Spleen (tissue), 7 donors: ENCODE measurements around the gene ACTN4.
A peak's percentile ranks its signal among the peaks of the same experiment; 100 is the strongest.

Source experiments
- CTCF ChIP-seq, 11 experiments: fragments of 200-600 bp in 7 of 11; fragments of 450-650 bp in 4 of 11; sonication (generic) in 4 of 11; IDR thresholded peaks in 8 of 11; conservative IDR thresholded peaks in 3 of 11; 1 replicate in 7 of 11; 2 replicates in 4 of 11; pipeline versions ENCODE4 v1.4.0 to v1.8.0; 2016 to 2021; ENCODE audit warnings: antibody characterized with exemption in 11 of 11, inconsistent platforms in 4 of 11, mild to moderate bottlenecking in 1 of 11
- POLR2AphosphoS5 ChIP-seq, 3 donors: sonication (generic); formaldehyde crosslinking; IDR thresholded peaks; one replicate each; pipeline ENCODE4 v1.5.1; 2017; ENCODE audit warnings: antibody characterized with exemption in 3 of 3
- donor health status: DM: no; HTN: no; CAD: no; lungs with moderate emphysema.
- donor health status: DM: no; HTN: no; CAD: no.
- donor health status: DM: no; HTN: no; CAD: no.

- TF ChIP-seq CTCF (IDR thresholded peaks at IDR 0.05 in 8 of 11, conservative IDR thresholded peaks at IDR 0.05 in 3 of 11) (no peak), POLR2AphosphoS5 (IDR thresholded peaks at IDR 0.05) (peak; percentile 20 to 63 (median 56))
Observed at GRCh38 chr19:38735257-38735686, 87.8 kb downstream of the ACTN4 start.
